Esophagus muscularis mucosa (tissue), 4 donors: ENCODE results near the gene SERPINE1. TPM values are rescaled to one million over a fixed set of nuclear protein-coding genes. Genes with fewer than 3 reads are reported as not detected.

Experiments
- DNase-seq: peaks from one replicate; pipeline ENCODE4 v3.0.0-alpha.2; 2017; ENCODE audit errors: extremely low spot score
- H3K27ac ChIP-seq, 4 donors: fragments of 200-600 bp; sonication (generic); replicated peaks in 1 of 4; 1 replicate in 3 of 4; 2 replicates in 1 of 4; pipeline ENCODE4 v1.5.1; 2016 to 2019; ENCODE audit warnings: mild to moderate bottlenecking in 1 of 4
- H3K27me3 ChIP-seq, 4 donors: fragments of 200-600 bp; sonication (generic); one replicate each; pipeline versions ENCODE4 v1.5.1 to v1.6.0; 2016 to 2019
- H3K36me3 ChIP-seq, 4 donors: fragments of 200-600 bp; sonication (generic); one replicate each; pipeline ENCODE4 v1.5.1; 2016 to 2019
- H3K4me1 ChIP-seq, 4 donors: fragments of 200-600 bp; sonication (generic); one replicate each; pipeline ENCODE4 v1.5.1; 2016 to 2019
- H3K4me3 ChIP-seq, 4 donors: fragments of 200-600 bp; sonication (generic); 1 replicate in 2 of 4; 2 replicates in 2 of 4; pipeline ENCODE4 v1.5.1; 2016 to 2019; ENCODE audit warnings: mild to moderate bottlenecking in 4 of 4, moderate library complexity in 1 of 4
- H3K9me3 ChIP-seq, 4 donors: fragments of 200-600 bp; sonication (generic); 1 replicate in 3 of 4; 2 replicates in 1 of 4; pipeline ENCODE4 v1.5.1; 2016 to 2019
- EP300 ChIP-seq: sonication (generic); formaldehyde crosslinking; IDR thresholded peaks from one replicate; pipeline ENCODE4 v1.6.1; 2017; ENCODE audit warnings: antibody characterized with exemption
- POLR2A ChIP-seq: fragments of 450-650 bp; IDR thresholded peaks from one replicate; pipeline ENCODE4 v1.6.1; 2017; ENCODE audit warnings: antibody characterized with exemption, moderate library complexity, mild to moderate bottlenecking, low read depth
- POLR2AphosphoS5 ChIP-seq, 2 donors: sonication (generic); formaldehyde crosslinking; IDR thresholded peaks; one replicate each; pipeline ENCODE4 v1.6.1; 2017; ENCODE audit warnings: antibody characterized with exemption in 2 of 2
- WGBS: methylation state at CpG from one replicate; pipeline ENCODE4 v1.1.5; 2018; 5-methylcytosine and 5-hydroxymethylcytosine counted together
- intact Hi-C: fragments of 100-400 bp; cut with DNase I; formaldehyde crosslinking; loops from one replicate; pipeline ENCODE4 v1.15.1; 2023
- total RNA-seq, 4 donors: library from RNA; depleted of rRNA; stranded (reverse); fragments of >200 nt; gene quantifications; one replicate each; pipeline versions ENCODE4 v1.1.0 to v1.2.1, GENCODE V29; 2016
- TF ChIP-seq, protein P1 (sequence below), 3 experiments: fragments of 200-600 bp in 2 of 3; fragments of 450-650 bp in 1 of 3; sonication (generic) in 2 of 3; IDR thresholded peaks; one replicate each; pipeline ENCODE4 v1.5.1; 2017 to 2019; ENCODE audit warnings: antibody characterized with exemption in 3 of 3, mild to moderate bottlenecking in 2 of 3, moderate library complexity in 1 of 3

SERPINE1 gene
- total RNA-seq, 4 donors from 2014 or later = 9.4 to 54.2 (median 18.2) TPM

DNA sequence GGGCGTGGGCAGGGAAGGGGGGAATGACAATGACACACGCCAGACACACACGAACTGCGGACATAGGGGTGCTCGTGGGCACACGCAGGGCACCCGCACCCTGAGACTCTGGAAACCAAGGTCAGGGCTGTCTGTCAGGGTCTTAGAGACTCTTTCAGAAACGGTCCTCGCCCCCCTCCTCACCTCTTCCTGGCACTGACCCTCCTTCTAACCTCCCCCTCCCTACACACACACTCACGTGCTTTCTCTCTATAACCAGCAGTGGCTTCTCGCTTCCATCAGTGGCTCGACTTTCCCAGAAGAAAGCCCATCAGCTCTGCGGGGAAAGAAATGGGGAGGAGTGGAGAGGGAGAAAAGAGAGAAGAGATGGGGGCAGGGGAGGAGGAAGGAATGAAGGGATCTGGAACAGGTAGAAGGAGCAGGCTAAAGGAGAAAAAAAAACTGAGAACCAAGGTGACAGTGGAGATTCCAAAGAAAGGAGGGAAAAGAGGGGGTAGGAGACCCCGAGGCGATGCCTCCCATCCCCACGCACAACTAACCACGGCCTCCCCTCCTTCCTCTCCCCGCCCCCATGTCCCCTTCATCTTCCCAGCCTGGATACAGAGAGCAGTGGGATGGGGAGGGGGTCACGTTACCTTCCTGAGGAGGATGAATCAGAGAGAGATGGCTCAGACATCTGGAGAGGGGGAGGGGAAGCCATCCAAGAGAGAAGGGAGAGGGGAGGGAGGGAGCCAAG is 40.2 kb downstream of the SERPINE1 start:
- peaks cover 21 to 100% (median 98%) of the 10 kb centered on the region in 4 donors for H3K27me3 ChIP-seq
- no peaks in the 10 kb centered on the region for H3K9me3 ChIP-seq
- whole genome bisulfite sequencing = under 1% methylated on average over 19 of the region's 19 CpGs
- intact Hi-C loops = no loop called here
- H3K4me3 ChIP-seq = no peak overlapping the region
- H3K36me3 ChIP-seq = no peaks in the 10 kb centered on the region
- peaks cover 52 to 69% (median 57%) of the 10 kb centered on the region in 4 donors for H3K4me1 ChIP-seq
- no peak overlapping the region for H3K27ac ChIP-seq
- DNase-seq = no peak
- TF ChIP-seq POLR2A = no peak
- TF ChIP-seq POLR2AphosphoS5 (IDR thresholded peaks at IDR 0.05) = no peak

DNA sequence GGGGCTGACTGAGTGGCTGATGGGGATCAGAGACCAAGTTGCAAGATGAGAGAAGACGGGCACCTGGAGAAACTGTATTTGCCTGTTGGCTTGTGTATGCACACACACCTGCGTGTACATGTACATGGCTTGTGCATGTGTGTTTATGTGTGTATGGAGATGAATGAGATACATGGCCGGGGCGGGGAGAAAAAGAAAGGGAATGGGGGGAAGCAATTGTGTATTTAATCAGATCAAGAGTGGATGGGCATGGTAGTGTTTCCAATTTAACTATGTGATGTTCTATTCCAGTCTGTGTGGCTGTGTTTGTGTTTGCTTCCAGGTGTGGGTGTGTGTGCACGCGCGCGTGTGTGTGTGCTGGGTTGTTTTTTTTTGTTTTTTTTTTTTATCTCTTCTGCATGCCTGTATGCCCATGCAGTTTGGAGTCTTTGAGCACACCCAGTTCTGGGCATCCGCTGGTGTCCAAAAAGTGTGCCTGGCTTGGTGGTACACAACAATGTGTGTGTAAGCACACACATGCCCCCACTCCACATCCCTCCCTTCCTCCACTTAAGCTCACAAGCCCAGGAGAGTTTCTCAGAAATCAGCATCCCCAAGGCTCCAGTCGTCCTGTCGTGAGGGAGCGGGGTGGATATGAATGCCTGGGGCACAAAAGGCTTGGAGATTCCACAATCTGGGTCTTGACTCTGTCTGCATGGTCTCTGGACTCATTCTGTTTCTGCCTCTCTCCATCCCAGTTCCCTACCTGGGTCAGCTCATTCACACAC is 40.9 kb downstream of the SERPINE1 start:
- no peak for DNase-seq
- no peak for TF ChIP-seq POLR2AphosphoS5 (IDR thresholded peaks at IDR 0.05)
- TF ChIP-seq POLR2A = no peak
- Histone ChIP-seq H3K27ac (no peak overlapping the region), H3K4me3 (no peak overlapping the region), H3K4me1 (peaks cover 53 to 69% (median 58%) of the 10 kb centered on the region in 4 donors), H3K27me3 (peaks cover 29 to 100% (median 98%) of the 10 kb centered on the region in 4 donors), H3K36me3 (no peaks in the 10 kb centered on the region), H3K9me3 (no peaks in the 10 kb centered on the region)
- intact Hi-C loops = no loop called here
- 3% methylated on average over 12 of the region's 12 CpGs for WGBS

DNA sequence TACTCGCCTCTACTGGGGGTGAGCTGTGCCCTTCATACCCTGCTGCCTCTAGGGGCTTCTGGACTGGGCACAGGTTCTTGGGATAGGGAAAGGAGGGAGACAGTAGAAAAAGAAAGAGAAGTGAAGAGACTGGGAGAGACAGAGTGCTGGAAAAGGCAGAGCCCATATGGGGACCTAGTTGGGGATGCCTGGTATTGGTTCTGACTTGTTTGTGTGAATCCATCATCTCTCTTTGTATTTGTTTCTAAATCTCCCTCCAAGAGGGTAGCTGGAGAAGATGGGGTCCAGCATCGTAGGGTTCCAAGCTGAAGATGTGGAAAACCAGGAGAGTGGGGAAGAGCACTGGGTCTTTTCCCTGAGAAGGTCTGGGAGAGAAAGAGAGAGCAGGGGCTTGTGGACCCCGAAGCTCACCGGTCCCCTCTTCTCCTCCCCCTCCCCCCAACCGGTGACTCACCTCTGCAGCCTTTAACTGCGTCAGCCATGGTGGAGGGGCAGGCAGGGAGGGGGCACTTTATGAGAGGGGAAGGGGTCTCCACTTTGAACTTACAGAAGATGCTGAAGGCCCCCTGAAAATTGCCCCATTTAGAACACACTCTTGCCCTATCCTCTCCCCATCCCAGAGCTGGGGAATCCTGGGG is 41.6 kb downstream of the SERPINE1 start:
- DNase-seq = no peak
- peaks cover 34 to 100% (median 99%) of the 10 kb centered on the region in 4 donors for H3K27me3 ChIP-seq
- WGBS = 7% methylated on average over 6 of the region's 6 CpGs
- peaks cover 53 to 69% (median 58%) of the 10 kb centered on the region in 4 donors for H3K4me1 ChIP-seq
- intact Hi-C loops = loop anchor here (1.0 kb wide), 1 partner anchor 24 kb away; no protein-coding TSS in a partner anchor
- no peaks in the 10 kb centered on the region for H3K9me3 ChIP-seq
- no peak overlapping the region for H3K4me3 ChIP-seq
- TF ChIP-seq EP300 (no peak), POLR2A (no peak), POLR2AphosphoS5 (IDR thresholded peaks at IDR 0.05) (no peak)
- TF ChIP-seq, protein P1, sequence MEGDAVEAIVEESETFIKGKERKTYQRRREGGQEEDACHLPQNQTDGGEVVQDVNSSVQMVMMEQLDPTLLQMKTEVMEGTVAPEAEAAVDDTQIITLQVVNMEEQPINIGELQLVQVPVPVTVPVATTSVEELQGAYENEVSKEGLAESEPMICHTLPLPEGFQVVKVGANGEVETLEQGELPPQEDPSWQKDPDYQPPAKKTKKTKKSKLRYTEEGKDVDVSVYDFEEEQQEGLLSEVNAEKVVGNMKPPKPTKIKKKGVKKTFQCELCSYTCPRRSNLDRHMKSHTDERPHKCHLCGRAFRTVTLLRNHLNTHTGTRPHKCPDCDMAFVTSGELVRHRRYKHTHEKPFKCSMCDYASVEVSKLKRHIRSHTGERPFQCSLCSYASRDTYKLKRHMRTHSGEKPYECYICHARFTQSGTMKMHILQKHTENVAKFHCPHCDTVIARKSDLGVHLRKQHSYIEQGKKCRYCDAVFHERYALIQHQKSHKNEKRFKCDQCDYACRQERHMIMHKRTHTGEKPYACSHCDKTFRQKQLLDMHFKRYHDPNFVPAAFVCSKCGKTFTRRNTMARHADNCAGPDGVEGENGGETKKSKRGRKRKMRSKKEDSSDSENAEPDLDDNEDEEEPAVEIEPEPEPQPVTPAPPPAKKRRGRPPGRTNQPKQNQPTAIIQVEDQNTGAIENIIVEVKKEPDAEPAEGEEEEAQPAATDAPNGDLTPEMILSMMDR (IDR thresholded peaks at IDR 0.05) = no peak
- no peak overlapping the region for H3K27ac ChIP-seq
- no peaks in the 10 kb centered on the region for H3K36me3 ChIP-seq

DNA sequence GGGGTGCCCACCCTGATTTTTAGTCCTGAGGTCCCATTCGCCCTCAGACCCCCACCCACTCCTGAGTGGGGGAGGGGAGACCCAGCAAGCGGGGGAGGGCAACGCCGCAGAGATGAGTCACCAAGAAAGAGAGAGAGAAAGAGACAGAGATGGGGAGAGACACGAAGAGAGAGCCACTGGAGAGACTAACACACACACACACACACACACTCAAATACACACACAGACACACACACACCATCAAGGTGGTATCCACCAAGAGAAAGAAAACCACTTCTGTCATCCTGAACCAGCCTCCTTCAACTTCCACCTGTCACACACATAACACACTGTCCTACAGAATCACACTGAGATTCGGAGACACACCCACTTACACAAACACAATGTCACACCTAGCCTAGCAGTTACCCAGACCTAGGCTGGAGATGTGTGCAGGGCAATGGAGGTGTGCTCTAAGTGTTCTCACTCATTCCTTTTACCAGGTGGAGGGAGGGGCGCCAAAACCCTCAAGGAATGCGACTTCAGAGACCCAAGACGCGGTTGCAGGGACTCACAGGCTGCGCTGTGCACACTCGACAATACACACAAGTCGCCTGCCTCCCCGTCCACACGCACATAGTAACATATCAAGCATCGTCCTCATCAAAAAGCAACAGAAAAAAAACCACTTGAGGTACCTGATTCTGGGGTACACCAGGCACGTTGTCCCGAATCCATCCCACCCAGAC is 42.4 kb downstream of the SERPINE1 start:
- H3K27me3 ChIP-seq = peaks cover 27 to 100% (median 99%) of the 10 kb centered on the region in 4 donors

More for the DNA sequence above, 42.4 kb downstream of the SERPINE1 start:
- WGBS = 2% methylated on average over 9 of the region's 18 CpGs
- intact Hi-C loops = loop anchor here (1.0 kb wide), 1 partner anchor 25 kb away; no protein-coding TSS in a partner anchor
- Histone ChIP-seq H3K36me3 (no peaks in the 10 kb centered on the region), H3K4me1 (peaks cover 53 to 69% (median 57%) of the 10 kb centered on the region in 4 donors), H3K4me3 (no peak overlapping the region), H3K27ac (no peak overlapping the region), H3K9me3 (no peaks in the 10 kb centered on the region)
- TF ChIP-seq, protein P1 (IDR thresholded peaks at IDR 0.05) = no peak
- no peak for TF ChIP-seq POLR2AphosphoS5 (IDR thresholded peaks at IDR 0.05)
- TF ChIP-seq POLR2A = no peak
- no peak for DNase-seq
